ENCODE measurements around the gene BMP10. TPM values are rescaled to one million over a fixed set of nuclear protein-coding genes. Genes with fewer than 3 reads are reported as not detected.
A peak's percentile ranks its signal among the peaks of the same experiment; 100 is the strongest.

Gene BMP10
- total RNA-seq (not detected), polyA plus RNA-seq (not detected)
- long read RNA-seq, donor 1 = 0 reads
- long read RNA-seq, donor 2 = 0 reads
- long read RNA-seq, donor 3 = 0 reads
- long read RNA-seq, donor 4 = 0 reads
- long read RNA-seq, donor 5 = 0 reads
- long read RNA-seq, donor 6 = 0 reads
- long read RNA-seq, donor 7, partial matches to known transcripts = 0 of 1 reads
- long read RNA-seq, donor 7, other reads (novel, unspliced or antisense) = 0 of 1 reads
- long read RNA-seq, donor 8 = 0 reads
- long read RNA-seq, donor 9 = 0 reads
- long read RNA-seq, donor 10 = 0 reads

GRCh38 chr2:68871159-68871764 lies at the start of gene BMP10:
Gene BMP10 (minus strand): TSS chr2:68871397. CDS start chr2:68871358, 39 bp downstream.
- Histone ChIP-seq H3K4me1 (replicated peaks in 1 of 2) (no peaks in the 10 kb centered on the region), H3K27me3 (no peaks in the 10 kb centered on the region), H3K27ac (no peak within 1 kb of the TSS), H3K36me3 (replicated peaks in 1 of 2) (no peaks in the 10 kb centered on the region), H3K4me3 (no peak within 1 kb of the TSS), H3K9me3 (replicated peaks in 1 of 3) (no peaks in the 10 kb centered on the region)
- 73 to 89% (median 82%) methylated on average over 6 of the region's 6 CpGs for WGBS, 4 donors
- no peak for DNase-seq
- TF ChIP-seq CTCF (IDR thresholded peaks at IDR 0.05) (no peak), POLR2A (IDR thresholded peaks at IDR 0.05) (no peak)
- intact Hi-C loops (cut with DNase I) = no loop called here

GRCh38 chr2:68920481-68921170 lies 49.4 kb upstream of the BMP10 start:
- no peak overlapping the region for H3K4me3 ChIP-seq
- intact Hi-C loops (cut with DNase I) = loop anchor here (5.0 to 10.0 kb wide), 5 partner anchors 168 to 456 kb away; partner anchors contain the start of genes APLF (in 1 of the 2) and FBXO48 (in 1 of the 2)
- H3K4me1 ChIP-seq (replicated peaks in 1 of 2) = no peaks in the 10 kb centered on the region
- no peaks in the 10 kb centered on the region for H3K27me3 ChIP-seq
- no peak for DNase-seq
- WGBS, 4 donors = 76 to 90% (median 89%) methylated on average over 6 of the region's 6 CpGs
- no peaks in the 10 kb centered on the region for H3K36me3 ChIP-seq (replicated peaks in 1 of 2)
- TF ChIP-seq POLR2A (IDR thresholded peaks at IDR 0.05) (no peak), CTCF (IDR thresholded peaks at IDR 0.05) (no peak)
- no peaks in the 10 kb centered on the region for H3K9me3 ChIP-seq (replicated peaks in 1 of 3)
- H3K27ac ChIP-seq = no peak overlapping the region

GRCh38 chr2:68918497-68918896 lies 47.3 kb upstream of the BMP10 start:
- Histone ChIP-seq H3K36me3 (replicated peaks in 1 of 2) (no peaks in the 10 kb centered on the region), H3K4me3 (no peak overlapping the region), H3K27ac (no peak overlapping the region), H3K9me3 (replicated peaks in 1 of 3) (no peaks in the 10 kb centered on the region), H3K27me3 (no peaks in the 10 kb centered on the region), H3K4me1 (replicated peaks in 1 of 2) (no peaks in the 10 kb centered on the region)
- TF ChIP-seq CTCF (IDR thresholded peaks at IDR 0.05) = no peak
- TF ChIP-seq POLR2A (IDR thresholded peaks at IDR 0.05) = no peak
- peak in 4 of 7 donors; percentile 44 to 62 (median 56) for DNase-seq
- intact Hi-C loops (cut with DNase I) = loop anchor here in 1 of 2 donors (10.0 kb wide), 1 partner anchor 84 kb away; no protein-coding TSS in a partner anchor
- WGBS, 4 donors = 81 to 88% (median 85%) methylated on average over 7 of the region's 7 CpGs

GRCh38 chr2:68917034-68917718 lies 46.0 kb upstream of the BMP10 start:
- H3K27ac ChIP-seq = no peak overlapping the region
- no peaks in the 10 kb centered on the region for H3K4me1 ChIP-seq (replicated peaks in 1 of 2)
- intact Hi-C loops (cut with DNase I) = loop anchor here in 1 of 2 donors (10.0 kb wide), 1 partner anchor 82 kb away; no protein-coding TSS in a partner anchor
- H3K36me3 ChIP-seq (replicated peaks in 1 of 2) = no peaks in the 10 kb centered on the region
- TF ChIP-seq POLR2A (IDR thresholded peaks at IDR 0.05) (no peak), CTCF (IDR thresholded peaks at IDR 0.05) (no peak)
- H3K27me3 ChIP-seq = no peaks in the 10 kb centered on the region
- 68 to 75% (median 72%) methylated on average over 3 of the region's 3 CpGs for WGBS, 4 donors
- no peaks in the 10 kb centered on the region for H3K9me3 ChIP-seq (replicated peaks in 1 of 3)
- H3K4me3 ChIP-seq = no peak overlapping the region
- DNase-seq = no peak

Data from adrenal gland (tissue), 19 donors.